ENCODE results near the gene IFNGR1.
"Not testable (repeated sequence)": the region's sequence is repeated elsewhere in the genome, so short reads cannot be mapped to it uniquely, and the experiment has no call there.

The IFNGR1 gene

GRCh38 chr6:137210903-137211302 lies 8.3 kb downstream of the IFNGR1 start:
- DNase-seq: no peak

- no peak for DNase-seq
Observed at GRCh38 chr6:137208279-137208678, 10.9 kb downstream of the IFNGR1 start.

- DNase-seq: not testable (repeated sequence)
Observed at GRCh38 chr6:137207457-137207856, 11.7 kb downstream of the IFNGR1 start.

DNA sequence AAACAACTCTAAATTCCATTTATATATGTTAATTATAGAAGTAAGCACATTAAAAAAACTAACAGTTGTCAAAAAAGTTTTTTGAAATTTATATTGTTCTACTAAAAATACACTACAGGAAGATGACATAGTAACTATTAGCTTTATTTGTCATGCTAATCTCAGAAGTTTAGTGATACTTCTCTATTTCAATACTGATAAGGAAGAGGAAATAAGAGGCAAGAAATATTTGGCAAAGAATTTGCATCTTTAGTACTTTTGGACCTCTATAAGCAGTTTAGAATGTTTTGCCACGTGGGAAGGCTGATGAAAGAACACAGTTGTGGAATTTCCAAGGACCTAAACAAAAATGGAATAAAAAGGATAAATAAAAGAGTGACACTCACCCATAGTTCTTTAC lies 12.6 kb downstream of the IFNGR1 start:
- no peak for DNase-seq

DNA sequence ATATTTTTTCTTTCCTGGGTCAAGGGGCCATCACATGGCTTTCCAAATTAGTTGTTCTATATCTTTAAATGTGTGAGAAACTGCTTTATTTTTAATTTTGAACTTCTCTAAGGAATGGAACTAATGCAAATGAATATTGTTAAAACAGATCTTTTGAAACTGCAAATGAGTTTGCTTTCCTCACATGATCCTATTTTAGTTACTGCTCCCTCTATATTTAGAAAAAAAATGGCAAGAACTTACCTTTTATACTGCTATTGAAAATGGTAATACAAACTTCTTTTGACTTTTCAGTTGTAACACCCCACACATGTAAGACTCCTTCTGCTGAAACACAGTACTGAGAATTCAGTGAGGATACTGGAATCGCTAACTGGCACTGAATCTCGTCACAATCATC lies 15.9 kb downstream of the IFNGR1 start:
- no peak for DNase-seq

GRCh38 chr6:137202078-137202477 lies 17.1 kb downstream of the IFNGR1 start:
- DNase-seq: no peak

- DNase-seq: no peak
Observed at GRCh38 chr6:137201006-137201405, 18.2 kb downstream of the IFNGR1 start.

DNA sequence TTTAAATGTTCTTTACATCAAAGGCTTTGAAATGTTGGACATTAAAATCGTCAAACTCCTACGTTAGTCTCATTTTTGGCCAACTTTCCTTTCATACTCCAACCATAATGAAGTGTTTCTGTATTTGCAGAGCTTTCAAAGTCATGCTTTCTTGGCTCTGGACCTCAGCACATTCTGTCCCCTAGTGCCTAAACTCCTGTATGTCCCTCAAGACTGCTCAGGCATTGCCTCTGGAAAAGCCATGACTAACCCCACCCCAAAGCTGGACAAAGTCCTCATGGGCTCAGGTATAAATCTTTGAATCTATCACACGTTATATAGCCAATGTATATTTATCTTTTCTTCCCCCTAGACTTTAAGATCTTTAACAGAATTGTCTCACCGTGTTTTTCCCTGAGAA lies 18.9 kb downstream of the IFNGR1 start:
- DNase-seq: no peak

- no peak for DNase-seq
Observed at GRCh38 chr6:137197684-137198645, 21.2 kb downstream of the IFNGR1 start.

DNA sequence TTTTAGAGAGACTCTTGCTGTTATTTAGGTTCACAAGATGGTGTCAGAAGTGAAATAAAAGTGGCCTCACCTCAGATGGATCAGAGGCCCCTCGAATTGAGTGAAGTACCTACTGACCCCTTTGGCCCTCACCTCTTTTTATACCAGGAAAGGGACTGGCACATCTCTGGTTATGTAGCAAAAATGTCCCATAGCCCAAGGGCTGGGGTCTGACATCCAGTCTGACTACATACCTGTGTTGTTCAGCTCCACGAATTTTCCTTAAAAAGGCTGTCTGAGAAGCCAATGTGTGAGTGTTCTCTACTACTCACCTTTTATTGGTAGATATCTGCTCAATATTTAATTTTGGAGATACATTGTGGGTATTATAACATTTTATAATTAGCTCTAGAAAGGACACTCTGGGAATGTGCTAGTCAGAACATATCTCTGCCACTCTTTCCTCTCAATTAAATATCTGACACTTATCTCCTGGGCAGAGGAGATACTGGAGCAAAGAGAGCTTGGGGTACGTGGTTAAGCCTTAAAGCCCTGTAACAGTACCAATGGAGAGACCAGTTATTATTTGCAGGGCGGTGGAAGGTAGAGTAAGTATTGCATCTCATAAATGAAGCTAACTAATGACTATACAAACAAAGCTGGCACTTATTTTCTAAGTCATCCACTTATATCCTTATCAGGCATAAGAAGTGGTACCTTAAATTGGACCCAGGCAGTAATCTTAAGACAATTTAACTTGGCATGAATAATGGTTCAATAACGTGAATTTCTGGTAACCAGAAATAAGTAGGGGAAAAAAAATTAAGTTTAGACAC lies 25.7 kb downstream of the IFNGR1 start:
- no peak for DNase-seq

DNA sequence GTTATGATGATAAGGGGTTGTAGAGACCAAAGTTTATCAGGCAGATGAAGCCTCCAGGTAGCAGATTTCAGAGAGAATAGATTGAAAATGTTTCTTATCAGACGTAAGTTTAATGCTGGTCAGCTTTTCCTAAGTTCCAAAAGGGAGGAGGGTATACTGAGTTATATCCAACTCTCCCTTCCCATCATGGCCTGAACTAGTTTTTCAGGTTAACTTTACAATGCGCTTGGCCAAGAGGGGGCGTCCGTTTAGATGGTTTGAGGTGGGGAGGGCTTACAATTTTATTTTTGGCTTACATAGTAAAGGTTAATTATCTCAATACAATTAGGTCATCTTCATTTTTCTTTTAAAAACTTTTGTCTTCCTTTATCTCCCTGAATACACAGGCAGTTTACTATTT lies 26.4 kb downstream of the IFNGR1 start:
- no peak for DNase-seq

DNA sequence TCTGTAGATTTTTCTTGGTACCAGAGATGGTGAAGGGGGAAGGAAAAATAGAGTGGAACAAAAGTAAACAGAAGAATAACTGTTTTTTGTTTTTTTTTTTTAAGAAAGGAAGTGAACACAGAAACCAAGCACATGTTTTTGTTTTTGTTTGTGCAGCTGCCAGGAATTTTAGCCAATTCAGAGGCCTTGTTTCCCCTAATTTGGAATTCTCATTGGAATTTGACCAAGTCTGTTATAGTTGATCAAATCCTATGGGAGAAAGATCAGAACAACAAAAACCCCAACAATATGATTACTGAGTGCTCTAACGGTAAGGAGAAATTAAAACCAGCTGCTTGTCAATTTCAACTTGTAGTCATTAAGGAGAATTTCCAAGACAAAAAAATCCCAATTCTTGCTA lies 27.5 kb downstream of the IFNGR1 start:
- DNase-seq: no peak

GRCh38 chr6:137191236-137191635 lies 27.9 kb downstream of the IFNGR1 start:
- no peak for DNase-seq

DNA sequence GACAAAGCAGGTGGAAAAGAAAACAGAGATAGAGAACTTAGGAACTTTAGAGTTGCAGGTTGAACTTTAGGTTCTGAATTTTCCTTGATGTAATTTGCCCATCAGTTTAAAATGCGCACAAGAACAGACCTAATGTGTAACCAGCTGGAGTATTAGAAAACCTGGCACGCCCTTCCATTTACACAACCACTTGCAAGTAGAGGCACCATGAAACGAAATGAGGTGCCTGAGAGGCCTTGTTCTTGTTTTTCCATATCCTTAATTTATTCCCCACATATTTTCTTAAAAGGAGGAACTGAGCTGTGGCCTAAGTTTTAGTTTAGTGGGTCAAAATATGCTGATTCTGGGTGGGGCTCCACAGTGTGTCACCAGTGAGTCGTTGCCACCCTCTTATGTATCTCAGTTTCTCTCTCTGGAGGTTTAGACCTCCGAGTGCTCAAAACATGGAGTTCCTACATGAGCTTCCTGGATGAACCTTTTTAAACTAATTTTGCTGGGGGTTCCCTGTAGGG lies 28.5 kb downstream of the IFNGR1 start:
- no peak for DNase-seq

DNA sequence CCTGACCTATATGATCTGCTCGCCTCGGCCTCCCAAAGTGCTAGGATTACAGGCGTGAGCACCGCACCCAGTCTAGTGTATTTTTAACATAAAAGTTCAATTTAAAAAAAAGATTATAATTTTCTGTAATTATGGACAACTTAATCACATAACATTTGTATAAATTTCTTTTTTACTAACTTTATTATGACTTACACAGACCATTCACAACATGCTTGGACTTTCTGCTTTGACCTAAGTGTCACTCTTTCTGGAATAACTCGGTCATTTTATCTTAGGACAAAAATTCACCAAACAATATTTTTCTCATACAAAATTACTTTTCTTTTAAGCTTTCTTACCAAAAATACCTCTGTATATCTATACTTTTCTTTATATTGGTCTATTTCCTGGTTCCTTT lies 30.3 kb downstream of the IFNGR1 start:
- no peak for DNase-seq

GRCh38 chr6:137185290-137185689 lies 33.9 kb downstream of the IFNGR1 start:
- DNase-seq: no peak

- no peak for DNase-seq
Observed at GRCh38 chr6:137182654-137183073, 36.5 kb downstream of the IFNGR1 start.

DNA sequence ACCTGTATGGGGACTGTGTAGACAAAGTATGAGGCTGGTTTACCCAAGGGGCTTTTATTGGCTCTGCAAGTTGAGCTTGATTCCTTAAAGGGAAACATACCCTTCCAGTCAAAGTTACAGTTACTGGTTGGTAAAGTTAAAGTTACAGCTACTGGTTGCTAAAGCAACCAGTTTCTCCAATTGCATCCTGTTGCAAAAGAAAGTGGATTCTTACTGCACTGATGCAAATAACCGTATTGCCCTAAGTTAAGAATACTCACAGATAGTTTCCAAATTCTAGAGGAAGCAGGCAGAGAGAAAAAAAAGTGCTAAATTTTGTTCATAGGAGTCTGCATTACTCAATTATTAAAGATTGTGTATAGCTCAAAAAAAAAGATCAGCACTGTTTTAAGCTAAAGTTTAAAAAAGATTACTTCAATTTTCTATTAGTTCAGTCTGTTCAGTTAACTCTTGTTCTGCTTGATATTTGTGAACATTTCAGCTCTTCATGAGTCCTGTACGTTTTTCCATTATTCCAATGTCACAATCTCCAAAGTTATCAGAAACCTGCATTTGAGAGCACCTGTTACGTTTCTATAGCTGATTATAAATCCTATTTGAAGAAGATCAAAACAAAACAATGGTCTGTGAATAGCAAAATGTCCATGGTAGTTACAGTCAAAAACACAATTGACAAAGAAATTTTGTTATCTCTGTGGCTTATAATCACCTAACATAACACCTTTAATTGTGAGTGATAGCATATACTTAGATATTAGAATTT lies 37.1 kb downstream of the IFNGR1 start:
- no peak for DNase-seq

GRCh38 chr6:137177611-137178010 lies 41.6 kb downstream of the IFNGR1 start:
- no peak for DNase-seq

- no peak for DNase-seq
Observed at GRCh38 chr6:137176729-137177128, 42.5 kb downstream of the IFNGR1 start.

DNA sequence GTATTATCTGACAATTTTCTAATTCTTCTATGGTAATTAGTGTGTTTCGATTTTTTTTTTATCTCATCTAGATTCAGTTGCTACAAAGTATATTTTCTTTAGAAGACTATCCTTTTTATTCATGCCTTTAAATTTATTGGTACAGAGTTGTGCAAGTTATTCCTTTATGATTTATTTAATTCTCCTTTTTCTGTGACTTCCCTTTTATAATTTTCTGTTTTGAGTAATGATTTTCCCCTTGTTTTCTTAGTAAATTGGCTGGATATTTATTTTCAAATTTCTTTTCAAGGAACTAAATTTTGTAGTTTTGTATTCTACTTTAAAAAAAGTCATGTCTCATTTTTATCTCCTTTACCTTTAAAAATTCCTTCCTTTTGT lies 43.3 kb downstream of the IFNGR1 start:
- no peak for DNase-seq

DNA sequence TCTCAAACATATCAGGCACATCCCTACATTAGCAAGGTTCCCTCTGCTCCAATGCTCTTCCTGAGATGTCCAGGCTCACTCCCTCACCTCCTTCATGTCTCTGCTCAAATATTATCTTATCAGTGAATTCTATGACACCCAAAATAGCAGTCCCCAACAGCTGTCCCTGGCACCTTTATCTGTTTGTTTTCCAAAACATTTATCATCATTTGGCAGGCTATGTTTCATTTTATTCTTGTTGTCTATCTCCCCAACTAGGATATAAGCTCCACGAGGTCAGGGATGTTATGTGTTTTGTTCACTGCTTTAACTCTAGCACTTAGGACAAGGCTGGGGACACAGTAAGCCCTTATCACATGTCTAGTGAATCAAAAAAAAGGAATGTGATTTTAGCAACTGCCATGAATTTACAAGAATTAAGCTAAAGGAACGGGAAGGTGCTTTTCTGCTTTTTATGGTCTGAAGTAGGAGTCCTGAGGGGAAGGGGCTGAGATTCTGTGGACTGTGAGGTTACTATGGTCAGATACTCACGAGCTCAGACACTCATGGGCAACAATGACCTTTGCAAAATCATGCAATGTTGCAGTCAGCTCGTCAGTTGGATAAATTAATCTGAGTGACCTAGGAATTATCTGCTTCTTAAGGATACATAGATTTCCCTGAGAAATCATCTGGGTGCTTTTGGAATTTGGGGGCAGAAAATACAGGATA lies 43.9 kb downstream of the IFNGR1 start:
- DNase-seq: no peak

All from activated CD4-positive, alpha-beta T cell treated with anti-CD3 and anti-CD28 coated beads, Interleukin-2, Interleukin-6, amounts not matched to agents 100 ng/mL and 50 ng/mL, durations not matched to agents 16 hours and 8 hours (primary cell).